Astrocyte (in vitro differentiated cells and primary cell): ENCODE data around the gene TUT7.

ENCODE experiments used
- CTCF ChIP-seq: IDR thresholded peaks from 2 replicates; pipeline ENCODE4 v1.5.1; 2011; ENCODE audit warnings: low read depth, mild to moderate bottlenecking, inconsistent platforms, low read length, moderate library complexity; ENCODE audit not compliant: insufficient read depth
- EZH2 ChIP-seq: IDR thresholded peaks from 2 replicates; pipeline ENCODE4 v1.6.1; 2012; ENCODE audit warnings: mild to moderate bottlenecking, low read length, inconsistent platforms; ENCODE audit not compliant: insufficient read depth

- TF ChIP-seq CTCF (no peak), EZH2 (no peak)
These were observed at the start of gene TUT7 for GRCh38 chr9:86354011-86354817.
